NCI-H128 (cell line): ENCODE data around the gene DMC1.

Experiments
- DNase-seq: peaks from one replicate; lab custom pipeline; 2025; ENCODE audit not compliant: unreplicated experiment; lab: John Stamatoyannopoulos, UW

DMC1 gene

DNA sequence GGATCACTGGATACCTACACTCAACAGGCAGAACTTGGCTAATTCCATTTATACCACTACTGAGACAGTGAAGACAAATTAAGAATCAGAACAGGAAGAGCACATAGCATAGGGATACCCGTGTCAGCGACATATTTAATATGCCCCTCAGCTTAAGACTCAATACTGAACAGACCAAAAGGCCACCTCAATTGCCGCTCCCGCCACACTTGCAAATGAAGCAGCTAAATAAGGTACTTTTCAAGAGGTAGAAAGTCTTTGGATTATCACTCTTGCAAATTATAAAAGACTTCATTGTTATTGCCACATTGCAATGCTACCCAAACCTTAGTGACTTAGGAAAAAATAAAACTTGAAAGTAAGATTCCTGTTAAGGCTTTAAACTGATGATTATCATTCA is 67.0 kb downstream of the DMC1 start:
- DNase-seq = no peak

DNA sequence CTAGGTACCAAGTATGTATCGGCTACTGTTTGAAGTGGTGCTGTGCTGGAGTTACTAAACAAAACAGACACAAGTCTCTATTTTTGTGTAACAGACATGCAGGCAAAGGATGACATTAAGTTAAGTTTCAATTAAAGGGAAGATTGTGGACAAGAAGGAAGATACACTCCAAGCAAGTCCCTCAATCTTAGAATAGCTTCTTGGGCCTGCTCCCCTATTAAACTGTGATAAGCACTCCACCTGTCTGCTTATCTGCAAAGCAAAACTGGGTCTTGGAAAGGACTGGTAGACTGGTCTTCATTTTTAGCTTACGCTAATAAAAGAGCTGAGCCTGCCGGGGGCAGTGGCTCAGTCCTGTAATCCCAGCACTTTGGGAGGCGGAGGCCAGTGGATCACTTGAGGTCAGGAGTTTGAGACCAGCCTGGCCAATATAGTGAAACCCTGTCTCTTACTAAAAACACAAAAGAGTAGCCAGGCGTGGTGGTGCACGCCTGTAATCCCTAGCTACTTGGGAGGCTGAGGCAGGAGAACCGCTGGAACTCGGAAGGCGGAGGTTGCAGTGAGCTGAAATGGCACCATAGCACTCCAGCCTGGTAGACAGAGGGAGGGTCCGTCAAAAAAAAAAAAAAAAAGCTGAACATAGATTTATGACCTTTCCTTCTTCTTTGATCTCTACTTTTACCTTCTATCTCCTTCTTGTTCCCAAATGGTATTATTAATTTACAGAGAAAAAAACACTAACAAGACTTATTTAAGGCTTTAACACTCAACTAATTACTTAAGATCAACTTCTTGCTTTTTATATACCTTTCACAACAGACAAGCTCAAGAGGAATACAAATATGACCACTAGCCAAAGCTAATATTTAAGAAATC is 67.9 kb downstream of the DMC1 start:
- no peak for DNase-seq

DNA sequence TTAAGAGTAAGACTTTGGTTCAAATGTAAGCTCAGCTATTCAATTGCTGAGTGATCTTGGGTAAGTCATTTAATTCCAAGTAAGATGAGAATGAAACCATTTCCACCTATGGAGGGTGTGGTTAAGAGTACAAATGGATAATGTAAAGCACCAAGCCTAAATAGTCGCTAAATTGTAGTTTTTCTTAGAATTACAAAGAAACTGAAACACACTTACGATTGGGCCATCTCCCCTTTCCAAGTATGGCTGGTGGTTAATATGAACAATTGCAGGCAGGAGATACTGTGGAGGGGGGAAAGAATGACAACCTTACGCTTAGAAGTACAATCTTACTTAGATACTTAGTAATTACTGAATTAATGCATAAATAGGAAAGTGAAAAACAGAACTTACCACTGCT is 72.1 kb downstream of the DMC1 start:
- no peak for DNase-seq

DNA sequence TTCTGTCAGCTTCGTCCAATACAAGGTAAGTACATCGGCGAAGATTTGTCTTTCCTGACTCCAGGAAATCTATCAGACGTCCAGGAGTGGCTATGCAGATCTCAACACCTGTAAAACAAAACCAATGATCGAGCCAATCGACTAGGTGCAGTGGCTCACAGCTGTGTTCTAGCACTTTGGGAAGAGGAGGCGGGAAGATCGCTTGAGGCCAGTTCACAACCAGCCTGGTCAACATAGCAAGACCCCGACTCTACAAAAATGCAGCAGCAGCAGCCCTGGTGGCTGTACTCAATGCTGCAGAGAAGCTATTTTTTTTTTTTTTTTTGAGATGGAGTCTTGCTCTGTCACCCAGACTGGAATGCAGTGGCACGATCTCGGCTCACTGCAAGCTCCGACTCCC is 75.0 kb downstream of the DMC1 start:
- DNase-seq = no peak

DNA sequence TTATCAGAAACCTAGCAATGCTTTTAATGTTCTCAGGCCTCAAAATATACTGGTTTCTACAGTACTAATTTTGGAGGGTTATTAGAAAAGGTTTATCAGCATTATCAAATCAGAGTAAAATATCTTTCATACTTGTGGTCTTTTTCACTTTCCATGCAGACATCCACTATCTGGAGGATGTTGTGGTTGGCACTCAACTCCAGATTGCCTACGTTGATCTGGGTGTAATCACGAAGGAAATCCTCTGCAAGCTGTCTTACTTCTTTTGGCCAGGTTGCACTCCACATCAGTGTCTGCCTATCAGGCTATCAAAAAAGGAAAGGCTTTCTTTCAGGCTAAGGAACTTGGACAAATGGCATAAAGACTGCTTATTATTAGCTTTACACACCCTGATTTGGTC is 75.5 kb downstream of the DMC1 start:
- DNase-seq = no peak

DNA sequence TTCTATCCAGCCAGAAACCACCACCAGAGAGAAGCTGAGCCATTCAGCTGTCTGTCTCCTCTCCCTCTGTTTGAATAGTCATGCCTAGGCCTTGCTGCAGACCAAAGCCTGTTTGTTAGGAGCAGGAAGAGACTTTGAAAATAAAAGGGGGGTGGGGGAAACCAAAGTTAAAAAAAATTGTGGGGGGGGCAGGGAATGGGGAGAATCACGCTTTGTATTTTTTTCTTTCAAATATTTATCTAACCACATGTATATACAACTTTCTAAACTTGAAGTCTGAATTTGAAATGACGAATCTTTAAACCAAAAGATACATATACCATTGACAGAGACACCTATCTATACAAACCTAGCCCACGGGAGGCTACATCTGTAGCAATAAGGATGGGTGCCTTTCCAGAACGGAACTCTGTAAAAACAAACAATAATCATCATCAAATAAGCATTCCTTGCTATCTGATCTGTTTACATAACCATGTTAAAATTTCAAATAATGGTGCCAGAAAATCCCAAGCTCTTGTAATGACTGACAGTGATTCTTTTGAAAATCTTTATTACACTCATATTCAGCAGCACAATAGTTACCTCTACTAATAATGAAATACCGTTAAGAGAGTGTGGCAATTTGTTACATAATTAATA is 78.2 kb downstream of the DMC1 start:
- no peak for DNase-seq

DNA sequence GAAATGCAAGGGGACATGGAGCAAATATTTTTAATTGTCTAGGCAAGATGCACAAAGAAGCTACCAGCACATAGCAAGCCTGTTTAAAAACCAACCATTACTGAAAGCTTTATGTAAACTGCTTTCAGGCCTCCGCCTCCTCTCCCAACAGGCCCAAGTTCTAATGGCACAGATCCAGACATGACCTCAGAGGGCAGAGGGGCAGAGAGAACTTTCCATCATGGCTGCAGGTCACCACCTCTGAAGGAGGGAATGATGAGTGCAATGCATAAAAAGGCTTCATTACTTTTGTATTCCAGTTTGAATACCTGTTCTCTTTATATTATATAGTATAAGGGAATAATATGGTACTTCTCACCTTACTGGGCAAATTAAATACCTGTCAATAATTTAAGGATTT is 79.1 kb downstream of the DMC1 start:
- no peak for DNase-seq

DNA sequence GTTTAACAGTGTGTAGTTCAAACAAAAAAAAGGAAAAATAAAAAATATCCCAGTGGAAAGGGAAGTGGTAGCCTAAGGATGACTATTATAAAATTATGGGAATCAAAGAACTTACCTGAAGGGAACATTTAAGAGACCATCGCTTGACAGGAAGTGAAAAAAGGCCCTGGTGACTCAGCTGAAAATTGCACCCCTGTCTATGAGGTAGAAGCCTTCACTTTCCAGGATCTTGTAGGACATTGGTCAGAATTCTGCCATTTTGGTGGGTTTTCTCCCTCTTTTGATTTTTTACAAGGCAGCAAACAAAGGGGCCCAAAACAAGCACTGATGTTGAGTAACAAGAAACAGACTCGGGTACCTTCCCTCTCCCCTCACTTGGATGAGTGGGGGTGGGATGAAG is 79.5 kb downstream of the DMC1 start:
- no peak for DNase-seq

DNA sequence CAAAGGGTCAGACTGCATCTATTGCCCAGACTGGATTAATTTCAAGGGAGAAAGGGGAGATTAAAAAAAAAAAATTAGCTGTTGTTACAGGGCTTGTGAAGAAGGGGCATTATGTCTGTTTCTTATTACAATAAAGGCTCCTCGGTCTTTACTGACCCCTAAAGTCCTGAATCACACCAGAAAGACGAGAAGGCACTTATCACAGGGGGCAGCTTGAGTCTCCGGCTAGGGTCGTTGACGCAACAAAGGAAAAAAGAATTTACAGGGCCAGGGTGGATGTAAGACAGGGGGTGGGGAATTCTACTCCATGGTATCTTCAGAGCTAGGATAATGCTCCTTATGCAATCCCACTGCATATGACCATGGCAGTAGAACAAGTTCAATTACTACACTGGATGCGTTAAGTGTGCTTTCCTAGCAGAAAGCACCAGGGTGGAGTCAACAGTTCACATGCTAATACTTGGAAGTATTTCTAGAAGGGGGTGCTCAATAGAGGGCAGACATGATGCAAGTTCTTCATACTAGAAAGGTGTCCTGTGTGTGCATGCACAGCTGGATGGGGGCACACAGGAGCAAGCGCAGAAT is 80.3 kb downstream of the DMC1 start:
- no peak for DNase-seq

DNA sequence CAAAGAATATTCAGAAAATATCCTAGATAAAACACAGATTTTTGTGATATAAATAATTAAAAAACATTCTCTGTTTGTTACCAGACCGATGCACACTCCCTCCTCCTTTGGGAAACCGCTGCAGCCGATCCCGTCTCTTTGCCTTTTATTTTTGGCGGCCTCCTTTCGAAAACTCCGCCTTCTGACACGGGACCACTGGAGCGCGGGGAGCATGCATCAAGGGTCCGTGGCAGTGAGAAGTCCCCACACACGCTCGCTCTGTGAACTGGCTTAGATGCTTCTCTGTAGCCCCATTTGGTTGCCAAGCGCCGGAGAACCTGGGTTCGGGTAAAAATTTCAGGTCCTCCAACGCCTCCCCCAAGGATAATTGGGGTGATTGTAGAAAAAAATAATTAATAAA is 80.8 kb downstream of the DMC1 start:
- no peak for DNase-seq

DNA sequence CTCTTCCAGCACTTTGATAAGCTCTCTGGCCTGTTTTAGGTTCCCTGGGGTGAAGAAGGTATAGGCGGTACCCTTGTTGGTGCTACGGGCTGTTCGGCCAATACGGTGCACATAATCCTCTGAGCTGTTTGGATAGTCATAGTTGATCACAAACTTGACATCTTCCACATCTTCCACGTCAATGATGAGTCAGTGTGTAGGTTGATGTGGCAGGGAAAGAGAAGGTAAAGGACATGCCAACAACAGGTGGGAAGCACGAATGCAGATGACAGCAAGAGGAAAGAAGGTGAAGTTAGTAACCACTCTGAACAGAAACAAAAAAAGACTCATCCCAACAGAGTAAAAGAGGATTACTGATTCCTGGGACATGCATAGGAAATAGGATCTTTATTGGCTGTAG is 82.0 kb downstream of the DMC1 start:
- no peak for DNase-seq

DNA sequence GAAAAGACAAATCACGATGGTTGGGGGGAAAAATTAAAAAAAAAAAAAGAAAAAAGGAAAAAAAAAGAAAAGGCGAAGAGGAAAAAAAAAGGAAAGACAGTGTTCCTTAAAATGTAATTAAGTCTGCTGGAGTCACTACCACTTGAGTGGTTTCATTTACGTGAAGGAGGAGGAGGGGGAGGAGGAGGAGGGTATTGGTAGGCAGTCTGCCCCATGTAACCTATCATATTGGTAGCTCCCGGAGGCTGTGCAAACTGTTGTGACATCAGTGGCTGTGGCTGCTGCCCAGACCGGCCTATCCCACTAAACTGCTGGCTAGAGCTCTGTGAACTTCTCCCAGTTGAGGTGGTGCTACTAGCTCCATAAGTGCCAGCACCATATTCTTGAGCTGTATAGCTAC is 84.2 kb downstream of the DMC1 start:
- DNase-seq = no peak

DNA sequence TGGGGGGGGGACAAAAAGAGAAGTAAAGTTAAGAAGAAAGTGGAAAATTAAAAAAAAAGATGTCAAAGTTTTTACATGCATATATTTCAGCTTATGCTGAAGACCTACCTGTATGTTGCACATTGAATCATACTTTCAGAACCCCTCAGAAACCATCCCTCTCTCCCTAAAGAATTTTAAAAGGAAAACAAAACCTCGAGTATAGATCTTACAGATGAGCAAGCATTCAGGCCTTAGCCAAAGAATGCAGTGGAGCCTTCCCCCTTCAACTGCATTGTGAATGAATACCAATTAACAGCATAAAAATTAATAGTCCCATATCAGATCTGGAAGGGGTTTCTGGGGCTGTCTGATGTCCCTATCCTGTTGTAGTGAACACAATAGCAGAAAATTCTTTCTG is 85.7 kb downstream of the DMC1 start:
- no peak for DNase-seq

DNA sequence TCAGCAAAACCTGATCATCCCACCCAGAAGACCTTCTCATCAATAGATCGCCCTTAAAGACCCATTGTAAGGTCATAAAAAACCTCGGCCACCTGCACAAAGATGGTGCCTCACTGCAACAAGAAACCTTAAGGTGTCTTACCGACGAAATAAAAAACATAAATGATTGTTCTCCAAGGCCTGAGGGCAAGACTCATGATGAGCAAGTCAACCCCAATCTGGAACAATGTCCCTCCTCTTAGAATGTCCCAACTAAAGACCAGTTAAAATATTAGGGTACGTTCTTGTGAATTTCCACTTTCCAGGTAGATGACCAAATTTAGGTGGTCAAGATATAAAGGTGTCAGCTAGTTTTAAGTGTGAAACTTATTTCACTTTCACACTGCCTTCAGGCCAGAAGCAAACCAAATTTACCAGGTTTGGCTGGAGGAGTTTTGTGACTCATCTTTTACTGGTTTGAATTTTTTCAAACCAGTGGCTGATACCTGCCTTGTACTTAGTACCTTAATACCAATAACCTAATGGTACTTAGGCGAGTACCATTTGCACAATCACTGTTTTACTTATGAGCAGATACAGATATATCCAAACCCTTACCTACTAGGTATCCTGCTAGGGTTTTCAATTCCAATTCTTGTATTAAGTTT is 87.2 kb downstream of the DMC1 start:
- no peak for DNase-seq

DNA sequence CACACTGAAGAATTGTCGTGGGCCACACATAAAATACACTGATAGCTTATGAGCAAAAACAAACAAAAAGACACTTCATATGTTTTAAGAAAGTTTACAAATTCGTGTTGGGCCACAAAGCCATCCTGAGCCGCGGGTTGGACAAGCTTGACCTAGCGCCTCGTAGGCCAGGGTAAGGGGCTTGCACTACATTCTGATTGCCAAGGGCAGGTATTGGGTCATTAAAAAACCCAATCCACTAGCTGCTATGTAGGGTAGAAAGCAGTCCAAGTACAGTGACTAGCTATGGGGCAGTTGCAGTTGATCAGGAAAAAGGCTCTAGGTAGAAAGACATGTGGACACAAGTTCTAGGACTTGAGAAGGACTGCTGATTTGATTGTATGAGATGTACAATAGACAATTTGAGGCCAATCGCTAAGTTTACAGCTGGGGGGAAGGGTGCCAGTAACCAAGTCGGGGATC is 88.1 kb downstream of the DMC1 start:
- DNase-seq = no peak

DNA sequence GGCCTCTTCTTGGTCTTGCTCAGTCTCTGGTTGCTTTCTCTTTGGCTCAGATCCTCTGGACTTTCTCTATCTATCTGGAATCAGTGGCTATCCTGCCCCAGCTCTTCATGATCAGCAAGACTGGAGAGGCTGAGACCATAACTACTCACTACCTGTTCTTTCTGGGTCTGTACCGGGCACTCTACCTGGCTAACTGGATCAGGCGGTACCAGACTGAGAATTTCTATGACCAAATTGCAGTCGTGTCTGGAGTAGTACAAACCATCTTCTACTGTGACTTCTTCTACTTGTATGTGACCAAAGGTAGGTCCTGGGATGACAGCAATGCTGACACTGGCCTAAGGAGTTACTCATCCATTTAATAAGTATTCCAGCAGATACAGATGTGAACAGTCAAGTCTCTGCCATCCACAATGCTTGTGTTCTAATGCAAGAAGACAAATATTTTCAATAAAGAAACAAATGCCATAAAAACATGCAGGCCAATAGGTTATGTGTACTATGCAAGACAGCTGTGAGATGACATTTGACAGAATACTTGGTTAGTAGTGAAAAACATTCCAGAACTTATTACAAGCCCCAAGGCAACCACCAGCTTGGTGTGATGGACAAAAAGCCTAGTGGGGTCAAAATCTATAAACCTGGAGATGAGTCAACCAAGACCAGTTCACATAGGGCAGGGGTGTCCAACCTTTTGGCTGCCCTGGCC is 88.7 kb downstream of the DMC1 start:
- no peak for DNase-seq

DNA sequence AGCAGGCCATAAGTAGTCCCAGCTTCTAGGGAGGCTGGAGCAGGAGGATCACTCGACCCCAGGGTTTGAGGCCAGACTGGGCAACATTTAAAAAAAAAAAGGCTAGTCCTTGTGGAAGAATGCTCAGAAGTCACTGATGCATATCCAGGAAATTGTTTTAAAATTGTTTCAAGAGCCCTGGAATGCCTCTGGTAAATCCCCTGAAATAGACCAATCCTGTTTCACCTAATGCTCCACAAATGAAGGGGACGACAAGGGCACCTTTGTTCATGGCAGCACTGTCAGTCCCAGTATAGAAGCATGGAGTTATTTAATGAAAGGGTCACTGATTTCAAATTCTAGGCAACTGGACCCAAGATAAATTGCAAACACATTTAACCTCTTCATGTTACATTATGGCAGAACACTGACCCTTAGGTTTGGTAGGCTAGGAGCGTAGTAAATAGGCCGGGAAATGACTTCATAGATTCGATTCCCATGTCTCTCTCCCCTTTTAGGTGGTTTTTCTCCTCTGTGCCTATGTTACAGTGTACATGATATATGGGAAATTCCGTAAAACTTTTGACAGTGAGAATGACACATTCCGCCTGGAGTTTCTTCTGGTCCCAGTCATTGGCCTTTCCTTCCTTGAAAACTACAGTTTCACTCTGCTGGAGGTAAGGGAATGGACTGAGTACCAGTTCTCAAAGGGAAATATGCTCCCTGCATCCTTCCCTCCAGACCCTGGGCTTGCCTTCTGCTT is 90.7 kb downstream of the DMC1 start:
- no peak for DNase-seq

DNA sequence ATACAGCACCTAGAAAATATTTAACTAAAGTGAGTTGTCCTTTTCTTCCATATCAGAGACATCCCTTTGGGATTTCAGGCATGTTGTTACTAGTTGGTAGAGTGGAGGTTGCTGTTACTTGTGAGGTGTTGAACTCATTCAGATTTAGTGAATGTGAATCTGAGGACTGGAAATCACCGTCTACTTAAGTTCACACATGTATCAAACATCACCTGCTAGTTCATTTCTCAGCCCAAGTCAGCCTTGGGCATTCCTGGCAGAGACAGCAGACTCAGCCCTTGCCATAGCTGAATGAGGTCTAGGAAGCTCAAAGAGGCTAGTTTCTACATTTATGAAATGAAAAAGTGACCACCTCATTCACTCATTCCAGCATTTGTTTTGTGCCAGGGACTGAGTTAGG is 92.4 kb downstream of the DMC1 start:
- no peak for DNase-seq

DNA sequence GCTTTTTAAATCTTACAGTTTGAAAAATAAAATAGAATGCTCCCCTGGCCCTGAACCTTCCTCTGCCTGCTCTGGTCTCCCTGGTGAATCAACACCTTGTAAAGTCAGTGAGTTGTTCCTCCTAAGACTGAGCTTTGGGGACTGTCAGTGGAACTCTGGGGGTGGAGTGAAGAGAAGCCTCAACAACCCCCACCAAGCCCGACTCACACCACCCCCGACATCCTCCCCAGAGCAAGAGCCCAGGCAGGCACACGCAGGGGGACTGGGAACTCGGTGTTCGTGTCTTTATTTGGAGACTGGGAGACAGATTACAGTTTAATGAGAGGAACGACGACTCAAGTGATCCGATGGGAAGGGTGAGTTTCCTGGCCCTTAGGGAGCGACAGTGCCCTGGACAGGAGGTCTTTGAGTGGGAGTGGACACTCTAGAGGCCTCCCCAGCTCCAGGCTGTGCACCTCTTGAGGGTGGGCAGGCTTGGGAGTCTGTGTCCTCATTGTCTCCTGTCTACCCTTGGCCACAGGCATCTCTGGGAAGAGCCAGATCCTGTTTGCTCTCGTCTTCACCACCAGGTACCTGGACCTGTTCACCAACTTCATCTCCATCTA is 95.9 kb downstream of the DMC1 start:
- DNase-seq = no peak

DNA sequence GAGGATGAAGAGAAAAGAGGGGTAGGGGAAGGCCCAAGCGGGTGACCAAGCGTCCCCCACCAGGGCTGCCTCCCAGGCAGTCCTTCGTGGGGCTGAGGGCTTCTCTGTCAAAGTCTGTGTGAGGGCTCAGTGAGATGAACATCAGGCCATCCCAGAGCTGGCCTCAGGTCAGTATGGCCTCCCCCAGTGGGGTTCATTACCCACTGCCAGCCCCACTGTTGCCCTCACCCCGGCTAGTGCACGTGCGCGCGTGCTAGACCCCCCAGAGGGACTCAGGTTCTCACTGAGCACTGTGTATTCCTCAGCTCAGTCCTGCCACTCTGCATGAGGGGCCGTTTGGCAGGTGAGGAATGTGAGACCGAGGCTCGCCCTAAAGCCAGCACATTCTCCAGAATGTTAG is 98.7 kb downstream of the DMC1 start:
- DNase-seq = no peak
